Loucy (cell line): ENCODE data around the gene ATP10A.

Experiments
- H2AFZ ChIP-seq: fragments of 200-600 bp; sonication (generic); 2 replicates; pipeline ENCODE4 v1.6.0; 2016; ENCODE audit warnings: antibody characterized with exemption, mild to moderate bottlenecking, low read length, moderate library complexity
- H3F3A ChIP-seq: fragments of 200-600 bp; 2 replicates; pipeline ENCODE4 v1.6.0; 2016; ENCODE audit warnings: antibody characterized with exemption, low read depth, mild to moderate bottlenecking
- H3K27me3 ChIP-seq: fragments of 200-600 bp; sonication (generic); 2 replicates; pipeline ENCODE4 v1.6.1; 2014; ENCODE audit warnings: low read length, mild to moderate bottlenecking; ENCODE audit not compliant: insufficient read depth, poor library complexity, severe bottlenecking
- H3K36me3 ChIP-seq: fragments of 200-600 bp; sonication (generic); 2 replicates; pipeline ENCODE4 v1.6.1; 2016; ENCODE audit warnings: low read length; ENCODE audit not compliant: insufficient read depth
- H3K4me1 ChIP-seq: fragments of 200-600 bp; sonication (generic); 2 replicates; pipeline ENCODE4 v1.5.1; 2014; ENCODE audit warnings: low read length, mild to moderate bottlenecking; ENCODE audit not compliant: insufficient read depth, poor library complexity, severe bottlenecking
- H3K4me2 ChIP-seq: fragments of 200-600 bp; sonication (generic); 2 replicates; pipeline ENCODE4 v1.6.0; 2014; ENCODE audit warnings: antibody characterized with exemption, low read length, low read depth, mild to moderate bottlenecking; ENCODE audit not compliant: poor library complexity, severe bottlenecking
- H3K4me3 ChIP-seq: fragments of 200-600 bp; sonication (generic); 2 replicates; pipeline ENCODE4 v1.5.1; 2014; ENCODE audit warnings: low read length, mild to moderate bottlenecking, mixed read lengths; ENCODE audit not compliant: poor library complexity, severe bottlenecking
- H3K79me2 ChIP-seq: fragments of 200-600 bp; sonication (generic); 2 replicates; pipeline ENCODE4 v1.6.1; 2014; ENCODE audit warnings: low read length; ENCODE audit not compliant: insufficient read depth
- H3K9ac ChIP-seq: fragments of 200-600 bp; sonication (generic); 2 replicates; pipeline ENCODE4 v1.6.0; 2014; ENCODE audit warnings: mild to moderate bottlenecking, low read depth, low read length, moderate library complexity; ENCODE audit not compliant: poor library complexity, severe bottlenecking
- H3K9me2 ChIP-seq: fragments of 200-600 bp; sonication (generic); replicated peaks from 2 replicates; pipeline ENCODE4 v1.6.1; 2016; ENCODE audit warnings: low read depth, low read length, mixed read lengths
- H3K9me3 ChIP-seq: fragments of 200-600 bp; sonication (generic); 2 replicates; pipeline ENCODE4 v1.6.1; 2014; ENCODE audit warnings: mild to moderate bottlenecking, antibody characterized with exemption, low read length, low read depth; ENCODE audit not compliant: insufficient read depth
- H4K20me1 ChIP-seq: fragments of 200-600 bp; sonication (generic); 2 replicates; pipeline ENCODE4 v1.6.0; 2014; ENCODE audit warnings: antibody characterized with exemption, low read length, mild to moderate bottlenecking; ENCODE audit not compliant: insufficient read depth, poor library complexity, severe bottlenecking
- EZH2phosphoT487 ChIP-seq: fragments of 200-600 bp; IDR thresholded peaks from 2 replicates; pipeline ENCODE4 v1.6.1; 2018; ENCODE audit warnings: antibody characterized with exemption, mild to moderate bottlenecking, moderate library complexity, borderline replicate concordance
- TF ChIP-seq, protein P1 (sequence below): fragments of 200-600 bp; sonication (generic); conservative IDR thresholded peaks from 2 replicates; pipeline ENCODE4 v1.5.1; 2014; ENCODE audit warnings: mild to moderate bottlenecking, antibody characterized with exemption, low read length

ATP10A gene

DNA sequence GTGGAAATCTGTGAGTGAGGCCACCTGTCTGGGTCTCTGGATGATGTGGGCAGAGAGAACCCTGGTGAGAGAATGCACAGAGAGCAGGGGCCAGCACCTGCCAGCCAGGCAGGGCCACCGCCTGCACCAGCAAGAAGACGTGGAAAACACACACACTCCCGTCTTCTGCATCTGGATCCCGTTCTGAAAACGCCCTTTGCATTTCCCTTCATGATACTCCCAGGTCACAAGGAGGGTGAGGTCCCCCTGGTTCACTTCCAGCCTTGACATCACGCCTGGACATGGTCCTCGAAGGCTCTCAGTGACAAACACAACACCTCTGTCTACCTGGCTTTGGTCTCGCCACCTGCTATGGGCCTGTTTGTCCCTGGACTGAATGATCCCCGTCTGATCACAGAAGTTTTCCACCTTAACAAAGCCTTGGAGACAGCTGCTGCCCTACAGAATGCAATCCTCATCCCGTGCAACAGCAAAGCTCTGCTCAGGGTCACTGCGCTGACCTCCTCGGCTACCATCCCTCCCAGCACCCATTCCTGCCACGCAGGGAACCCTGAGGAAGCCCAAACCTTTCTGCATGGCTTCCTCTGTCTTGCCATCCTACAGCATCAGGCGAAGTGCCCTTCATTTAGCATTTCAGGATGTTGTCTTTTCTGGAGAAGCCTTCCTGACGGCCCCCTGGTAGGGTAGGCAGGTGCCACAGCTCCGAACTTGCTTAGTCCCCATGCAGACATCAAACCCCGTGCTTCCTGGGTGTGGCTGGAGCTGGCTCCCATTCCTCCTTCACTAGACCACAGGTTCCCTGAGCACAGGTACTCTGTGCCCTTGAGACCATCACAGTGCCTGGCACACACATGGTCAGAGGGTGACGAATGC is 122.5 kb downstream of the ATP10A start:
- Histone ChIP-seq H4K20me1 (no peaks in the 10 kb centered on the region), H3K4me2 (no peak overlapping the region), H3K36me3 (no peaks in the 10 kb centered on the region), H3K4me3 (no peak overlapping the region), H3F3A (no peaks in the 10 kb centered on the region), H3K9ac (no peak overlapping the region), H2AFZ (no peak overlapping the region), H3K9me2 (no peaks in the 10 kb centered on the region), H3K79me2 (no peaks in the 10 kb centered on the region), H3K27me3 (no peaks in the 10 kb centered on the region), H3K9me3 (peaks cover 7% of the 10 kb centered on the region; the same call in 1 of the 2 replicates), H3K4me1 (no peaks in the 10 kb centered on the region)
- TF ChIP-seq EZH2phosphoT487 = no peak
- TF ChIP-seq, protein P1, sequence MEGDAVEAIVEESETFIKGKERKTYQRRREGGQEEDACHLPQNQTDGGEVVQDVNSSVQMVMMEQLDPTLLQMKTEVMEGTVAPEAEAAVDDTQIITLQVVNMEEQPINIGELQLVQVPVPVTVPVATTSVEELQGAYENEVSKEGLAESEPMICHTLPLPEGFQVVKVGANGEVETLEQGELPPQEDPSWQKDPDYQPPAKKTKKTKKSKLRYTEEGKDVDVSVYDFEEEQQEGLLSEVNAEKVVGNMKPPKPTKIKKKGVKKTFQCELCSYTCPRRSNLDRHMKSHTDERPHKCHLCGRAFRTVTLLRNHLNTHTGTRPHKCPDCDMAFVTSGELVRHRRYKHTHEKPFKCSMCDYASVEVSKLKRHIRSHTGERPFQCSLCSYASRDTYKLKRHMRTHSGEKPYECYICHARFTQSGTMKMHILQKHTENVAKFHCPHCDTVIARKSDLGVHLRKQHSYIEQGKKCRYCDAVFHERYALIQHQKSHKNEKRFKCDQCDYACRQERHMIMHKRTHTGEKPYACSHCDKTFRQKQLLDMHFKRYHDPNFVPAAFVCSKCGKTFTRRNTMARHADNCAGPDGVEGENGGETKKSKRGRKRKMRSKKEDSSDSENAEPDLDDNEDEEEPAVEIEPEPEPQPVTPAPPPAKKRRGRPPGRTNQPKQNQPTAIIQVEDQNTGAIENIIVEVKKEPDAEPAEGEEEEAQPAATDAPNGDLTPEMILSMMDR = no peak

DNA sequence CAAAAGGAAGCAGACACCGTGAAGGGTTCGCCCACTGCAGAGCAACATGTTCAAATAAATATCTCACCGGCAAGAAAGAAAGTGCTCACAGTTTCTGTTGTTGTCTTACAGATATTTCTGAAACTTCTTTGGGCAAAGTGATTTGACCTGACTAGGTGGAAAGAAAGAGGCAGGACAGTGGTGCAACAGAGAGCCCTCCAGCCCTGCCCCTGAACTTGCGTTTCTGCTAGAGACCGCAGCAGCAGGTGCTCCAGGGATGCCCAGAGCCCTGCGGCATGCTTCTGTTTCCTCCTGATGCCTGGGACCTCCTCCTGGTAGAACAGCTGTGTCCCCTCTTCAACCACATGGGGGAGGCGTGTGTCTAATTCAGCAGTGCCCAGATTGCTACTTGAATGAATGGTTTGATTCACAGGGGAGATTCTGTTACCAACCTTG is 123.4 kb downstream of the ATP10A start:
- H4K20me1 ChIP-seq = no peaks in the 10 kb centered on the region
- no peak overlapping the region for H3K4me3 ChIP-seq
- H3K9me2 ChIP-seq = no peaks in the 10 kb centered on the region
- no peaks in the 10 kb centered on the region for H3K4me1 ChIP-seq
- TF ChIP-seq, protein P1 = no peak
- TF ChIP-seq EZH2phosphoT487 = no peak
- H3K9ac ChIP-seq = no peak overlapping the region
- H3K79me2 ChIP-seq = no peaks in the 10 kb centered on the region
- H3K4me2 ChIP-seq = no peak overlapping the region
- no peak overlapping the region for H2AFZ ChIP-seq
- no peaks in the 10 kb centered on the region for H3K27me3 ChIP-seq
- no peaks in the 10 kb centered on the region for H3F3A ChIP-seq
- H3K36me3 ChIP-seq = no peaks in the 10 kb centered on the region
- peaks cover 7% of the 10 kb centered on the region; the same call in 1 of the 2 replicates for H3K9me3 ChIP-seq

DNA sequence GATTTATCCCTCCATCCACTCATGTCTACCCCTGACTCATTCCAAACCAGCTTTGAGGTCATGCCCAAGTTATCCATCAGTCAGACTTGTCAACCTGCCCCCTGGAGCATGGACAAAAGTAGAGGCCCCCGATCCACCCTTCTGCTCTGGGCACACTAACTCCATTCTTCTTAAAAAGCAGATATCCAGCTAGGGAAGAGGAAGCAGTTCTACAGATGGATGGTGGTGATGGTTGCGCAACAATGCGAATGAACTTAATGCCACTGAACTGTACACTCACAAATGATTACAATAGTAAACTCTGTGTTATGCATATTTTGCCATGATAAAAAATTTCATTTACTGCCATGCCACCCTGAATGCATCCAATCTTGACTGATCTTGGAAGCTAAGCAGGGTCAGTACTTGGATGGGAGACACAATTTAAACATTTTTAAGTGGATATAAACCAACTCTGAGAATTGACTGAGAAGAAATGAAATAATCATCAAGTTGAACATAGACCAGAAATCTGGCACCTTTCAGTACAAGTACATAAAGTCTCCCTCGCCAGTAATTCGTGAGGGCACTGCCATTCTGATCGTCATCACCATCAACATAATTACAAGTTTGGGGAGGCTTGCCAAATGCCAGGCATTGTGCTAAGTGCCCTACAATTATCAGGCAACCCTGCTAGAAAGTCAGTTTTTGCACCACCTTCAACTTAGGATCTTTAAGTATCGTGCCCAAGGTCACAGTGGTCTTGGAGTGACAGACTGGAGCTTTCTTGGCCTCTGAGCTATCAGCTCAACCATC is 124.8 kb downstream of the ATP10A start:
- no peaks in the 10 kb centered on the region for H3K36me3 ChIP-seq
- H3K79me2 ChIP-seq = no peaks in the 10 kb centered on the region
- H3F3A ChIP-seq = no peaks in the 10 kb centered on the region
- TF ChIP-seq, protein P1 = no peak
- no peak for TF ChIP-seq EZH2phosphoT487
- no peak overlapping the region for H3K4me3 ChIP-seq
- no peak overlapping the region for H3K4me2 ChIP-seq
- no peak overlapping the region for H2AFZ ChIP-seq
- H3K4me1 ChIP-seq = no peaks in the 10 kb centered on the region
- H4K20me1 ChIP-seq = no peaks in the 10 kb centered on the region
- H3K9me2 ChIP-seq = no peaks in the 10 kb centered on the region
- H3K27me3 ChIP-seq = no peaks in the 10 kb centered on the region
- H3K9me3 ChIP-seq = peaks cover 4% of the 10 kb centered on the region; the same call in 1 of the 2 replicates
- no peak overlapping the region for H3K9ac ChIP-seq
